Activated CD8-positive, alpha-beta memory T cell treated with anti-CD3 and anti-CD28 coated beads, Interleukin-2, amount 10 ng/mL, durations not matched to agents 7 days and 5 days (primary cell): ENCODE results near the gene REEP2. TPM values are rescaled to one million over a fixed set of nuclear protein-coding genes. Genes with fewer than 3 reads are reported as not detected.
"Not testable (repeated sequence)": the region's sequence is repeated elsewhere in the genome, so short reads cannot be mapped to it uniquely, and the experiment has no call there.

Experiments used
- ATAC-seq: fragments of 150-1000 bp; cut with Tn5 transposase; one replicate; pipeline ENCODE4 v1.10.0; 2021; ENCODE audit warnings: moderate library complexity
- CTCF ChIA-PET: fragments of 350-600 bp; sonication (Branson Sonifier 250); formaldehyde crosslinking; loops from one replicate; lab custom pipeline; 2021; ENCODE audit warnings: antibody characterized with exemption; lab: Charles Lee
- DNase-seq: peaks from one replicate; pipeline ENCODE4 v3.0.0-alpha.2; 2020
- H3K27ac Mint-ChIP-seq: one replicate; pipeline ENCODE4 v1.8.0; 2021; ENCODE audit warnings: mild to moderate bottlenecking, mixed read lengths
- H3K27me3 Mint-ChIP-seq: one replicate; pipeline ENCODE4 v1.8.0; 2021; ENCODE audit warnings: mixed read lengths
- H3K36me3 Mint-ChIP-seq: one replicate; pipeline ENCODE4 v1.8.0; 2021; ENCODE audit warnings: mild to moderate bottlenecking, mixed read lengths
- H3K4me1 Mint-ChIP-seq: one replicate; pipeline ENCODE4 v1.8.0; 2021; ENCODE audit warnings: mixed read lengths
- H3K4me3 Mint-ChIP-seq: one replicate; pipeline ENCODE4 v1.8.0; 2021; ENCODE audit warnings: mild to moderate bottlenecking, moderate library complexity, mixed read lengths
- H3K9me3 Mint-ChIP-seq: one replicate; pipeline ENCODE4 v1.8.0; 2022; ENCODE audit warnings: low read depth, mixed read lengths
- total RNA-seq, 2 experiments: library from RNA; stranded (reverse); gene quantifications; one replicate each; pipeline ENCODE4 v1.2.3, GENCODE V29; 2021

Gene REEP2, protein sequence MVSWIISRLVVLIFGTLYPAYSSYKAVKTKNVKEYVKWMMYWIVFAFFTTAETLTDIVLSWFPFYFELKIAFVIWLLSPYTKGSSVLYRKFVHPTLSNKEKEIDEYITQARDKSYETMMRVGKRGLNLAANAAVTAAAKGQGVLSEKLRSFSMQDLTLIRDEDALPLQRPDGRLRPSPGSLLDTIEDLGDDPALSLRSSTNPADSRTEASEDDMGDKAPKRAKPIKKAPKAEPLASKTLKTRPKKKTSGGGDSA
- total RNA-seq: 1 to 10 TPM; 1.7 to 5.4 TPM

- CTCF ChIA-PET: interaction anchor here (1.1 to 5.7 kb wide), 7 partner anchors 10 to 260 kb away, joined by 3 to 37 read pairs (median 3); partner anchors contain the start of genes KDM3B and KIF20A
- Mint-ChIP-seq H3K27me3 (peaks cover 7% of the 10 kb centered on the region), H3K27ac (no peak within 1 kb of the TSS), H3K4me3 (peak within 1 kb of the TSS; percentile 71), H3K9me3 (no peaks in the 10 kb centered on the region), H3K36me3 (peaks cover 6% of the 10 kb centered on the region), H3K4me1 (peaks cover 13% of the 10 kb centered on the region)
- DNase-seq (peak; percentile 65), ATAC-seq (peak; percentile 91)
Observed at GRCh38 chr5:138438724-138439476, at the start of gene REEP2. Gene REEP2 (plus strand): TSS chr5:138439057. CDS start chr5:138439209, 152 bp downstream.

DNA sequence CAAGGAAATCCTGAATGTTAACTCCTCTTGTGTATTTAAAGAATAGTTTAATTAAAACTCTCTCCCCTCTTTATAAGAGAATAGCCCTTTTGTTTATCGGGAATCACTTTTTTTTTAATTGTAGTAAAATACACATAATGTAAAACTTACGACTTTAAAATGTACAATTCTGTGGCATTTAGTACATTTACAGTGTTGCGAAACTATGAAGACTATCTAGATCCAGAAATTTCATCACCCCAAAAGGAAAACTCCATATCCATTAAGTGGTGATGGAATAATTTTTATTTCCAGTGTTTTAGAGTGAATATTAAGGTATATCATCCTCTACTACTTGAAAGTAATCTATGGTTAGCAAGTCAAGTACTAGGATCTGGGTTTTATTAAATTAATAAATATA lies 49.5 kb upstream of the REEP2 start:
- Mint-ChIP-seq H3K36me3 (peaks cover 19% of the 10 kb centered on the region), H3K27me3 (no peaks in the 10 kb centered on the region), H3K27ac (no peak overlapping the region), H3K4me3 (no peak overlapping the region), H3K4me1 (no peaks in the 10 kb centered on the region), H3K9me3 (no peaks in the 10 kb centered on the region)
- DNase-seq: no peak
- no peak for ATAC-seq
- CTCF ChIA-PET: no interaction called here

DNA sequence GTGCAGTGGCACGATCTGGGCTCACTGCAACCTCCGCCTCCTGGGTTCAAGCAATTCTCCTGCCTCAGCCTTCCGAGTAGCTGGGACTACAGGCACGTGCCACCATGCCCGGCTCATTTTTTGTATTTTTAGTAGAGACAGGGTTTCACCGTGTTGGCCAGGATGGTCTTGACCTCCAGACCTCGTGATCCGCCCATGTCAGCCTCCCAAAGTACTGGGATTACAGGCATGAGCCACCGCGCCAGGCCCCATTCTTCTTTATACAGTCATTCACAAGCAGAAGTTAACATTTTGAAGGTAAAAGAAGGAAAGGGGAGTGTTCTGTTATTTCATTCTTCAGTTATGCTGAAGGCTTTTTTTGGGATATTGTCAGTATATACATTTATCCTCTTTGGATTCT lies 48.9 kb upstream of the REEP2 start:
- not testable (repeated sequence) for DNase-seq, H3K27me3 Mint-ChIP-seq, ATAC-seq, H3K4me3 Mint-ChIP-seq, H3K9me3 Mint-ChIP-seq, H3K4me1 Mint-ChIP-seq, H3K27ac Mint-ChIP-seq
- H3K36me3 Mint-ChIP-seq: peaks cover 21% of the 10 kb centered on the region
- CTCF ChIA-PET: interaction anchor here (1.0 kb wide), 1 partner anchor 37 kb away, joined by 4 read pairs; no protein-coding TSS in a partner anchor

DNA sequence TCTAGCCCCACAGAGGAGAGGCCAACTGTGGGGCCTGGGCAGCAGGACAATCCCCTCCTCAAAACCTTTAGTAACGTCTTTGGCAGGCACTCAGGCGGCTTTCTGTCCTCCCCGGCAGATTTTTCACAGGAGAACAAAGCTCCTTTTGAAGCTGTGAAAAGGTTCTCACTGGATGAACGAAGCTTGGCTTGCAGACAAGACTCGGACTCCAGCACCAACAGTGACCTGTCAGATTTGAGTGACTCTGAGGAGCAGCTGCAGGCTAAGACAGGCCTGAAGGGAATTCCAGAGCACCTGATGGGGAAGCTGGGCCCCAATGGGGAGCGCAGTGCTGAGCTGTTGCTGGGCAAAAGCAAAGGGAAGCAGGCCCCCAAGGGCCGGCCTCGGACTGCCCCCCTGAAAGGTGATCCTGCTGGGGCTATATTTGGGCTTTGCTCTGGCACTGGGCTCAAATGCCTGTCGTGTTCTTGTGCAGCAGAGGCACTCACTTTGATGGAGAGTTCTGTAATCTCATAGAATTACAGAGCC lies 46.9 kb upstream of the REEP2 start:
- Mint-ChIP-seq H3K4me3 (no peak overlapping the region), H3K9me3 (no peaks in the 10 kb centered on the region), H3K36me3 (peaks cover 25% of the 10 kb centered on the region), H3K27me3 (no peaks in the 10 kb centered on the region), H3K4me1 (no peaks in the 10 kb centered on the region), H3K27ac (no peak overlapping the region)
- ATAC-seq (no peak), DNase-seq (no peak)
- CTCF ChIA-PET: interaction anchor here (1.1 to 1.4 kb wide), 2 partner anchors 39 to 111 kb away, joined by 3 read pairs; no protein-coding TSS in a partner anchor

DNA sequence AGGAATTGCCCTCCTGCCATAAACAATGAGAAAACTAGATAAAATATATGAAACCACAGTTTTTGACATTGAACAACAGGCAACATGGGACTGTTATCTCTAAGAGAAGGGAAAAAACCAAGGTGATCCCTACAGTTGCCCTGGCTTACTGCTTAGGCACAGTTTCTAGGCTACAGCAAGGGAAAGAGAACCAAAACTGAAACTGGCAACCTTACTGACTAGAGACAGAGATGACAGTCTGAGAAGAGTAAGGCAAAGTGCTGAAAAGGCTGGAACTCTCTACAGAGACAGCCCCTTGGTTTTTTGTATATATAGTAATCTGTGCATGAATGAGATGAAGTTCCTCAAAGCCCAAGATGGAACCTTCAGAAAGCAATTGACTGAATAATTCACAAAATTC lies 36.2 kb upstream of the REEP2 start:
- Mint-ChIP-seq H3K27me3 (no peaks in the 10 kb centered on the region), H3K4me3 (no peak overlapping the region), H3K36me3 (peaks cover 52% of the 10 kb centered on the region), H3K9me3 (no peaks in the 10 kb centered on the region), H3K27ac (peak overlapping the region; percentile 85), H3K4me1 (peaks cover 21% of the 10 kb centered on the region)
- ATAC-seq: peak; percentile 95
- CTCF ChIA-PET: interaction anchor here (1.1 kb wide), 1 partner anchor 49 kb away, joined by 3 read pairs; no protein-coding TSS in a partner anchor
- DNase-seq: no peak

GRCh38 chr5:138408023-138408422 lies 30.8 kb upstream of the REEP2 start:
- H3K27ac Mint-ChIP-seq: peak overlapping the region; percentile 68

DNA sequence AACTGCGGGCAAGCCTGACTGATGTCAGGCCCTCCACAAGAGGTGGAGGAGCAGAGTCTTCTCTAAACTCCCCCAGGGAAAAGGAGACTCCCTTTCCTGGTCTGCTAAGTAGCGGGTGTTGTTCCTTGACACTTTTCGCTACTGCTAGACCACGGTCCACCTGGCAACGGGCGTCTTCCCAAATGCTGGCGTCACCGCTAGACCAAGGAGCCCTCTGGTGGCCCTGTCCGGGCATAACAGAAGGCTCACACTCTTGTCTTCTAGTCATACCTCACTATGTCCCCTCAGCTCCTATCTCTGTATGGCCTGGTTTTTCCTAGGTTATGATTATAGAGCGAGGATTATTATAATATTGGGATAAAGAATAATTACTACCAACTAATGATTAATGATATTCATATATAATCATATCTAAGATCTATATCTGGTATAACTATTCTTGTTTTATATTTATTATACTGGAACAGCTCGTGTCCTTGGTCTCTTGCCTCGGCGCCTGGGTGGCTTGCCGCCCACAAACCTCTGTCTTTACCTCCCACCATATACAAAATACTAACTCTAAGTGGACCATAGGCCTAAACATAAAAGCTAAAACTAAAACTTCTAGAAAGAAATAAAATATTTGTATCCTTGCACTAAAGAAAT lies 27.7 kb upstream of the REEP2 start:
- H3K4me3 Mint-ChIP-seq: not testable (repeated sequence)
- peaks cover 28% of the 10 kb centered on the region for H3K36me3 Mint-ChIP-seq
- CTCF ChIA-PET: interaction anchor here (0.8 to 6.9 kb wide), 9 partner anchors 9 to 231 kb away, joined by 3 to 49 read pairs (median 4); partner anchors contain the start of genes BRD8, KDM3B and KIF20A

More at GRCh38 chr5:138408023-138408422, 30.8 kb upstream of the REEP2 start:
- ATAC-seq: peak; percentile 97
- peaks cover 22% of the 10 kb centered on the region for H3K4me1 Mint-ChIP-seq
- DNase-seq: peak; percentile 77
- peaks cover 31% of the 10 kb centered on the region for H3K36me3 Mint-ChIP-seq
- no peaks in the 10 kb centered on the region for H3K9me3 Mint-ChIP-seq
- peak overlapping the region; percentile 49 for H3K4me3 Mint-ChIP-seq
- no peaks in the 10 kb centered on the region for H3K27me3 Mint-ChIP-seq
- CTCF ChIA-PET: interaction anchor here (1.1 to 6.9 kb wide), 8 partner anchors 12 to 327 kb away, joined by 3 to 49 read pairs (median 3); partner anchors contain the start of genes KDM3B and KIF20A

GRCh38 chr5:138418444-138418843 lies 20.4 kb upstream of the REEP2 start:
- Mint-ChIP-seq H3K4me3 (no peak overlapping the region), H3K36me3 (peaks cover 43% of the 10 kb centered on the region), H3K27me3 (no peaks in the 10 kb centered on the region), H3K9me3 (no peaks in the 10 kb centered on the region), H3K4me1 (peaks cover 9% of the 10 kb centered on the region), H3K27ac (no peak overlapping the region)
- no peak for ATAC-seq
- CTCF ChIA-PET: no interaction called here
- DNase-seq: no peak

More for the DNA sequence above, 27.7 kb upstream of the REEP2 start:
- ATAC-seq, H3K27me3 Mint-ChIP-seq, H3K27ac Mint-ChIP-seq, H3K9me3 Mint-ChIP-seq: not testable (repeated sequence)
- peaks cover 20% of the 10 kb centered on the region for H3K4me1 Mint-ChIP-seq
- DNase-seq: peak; percentile 54

DNA sequence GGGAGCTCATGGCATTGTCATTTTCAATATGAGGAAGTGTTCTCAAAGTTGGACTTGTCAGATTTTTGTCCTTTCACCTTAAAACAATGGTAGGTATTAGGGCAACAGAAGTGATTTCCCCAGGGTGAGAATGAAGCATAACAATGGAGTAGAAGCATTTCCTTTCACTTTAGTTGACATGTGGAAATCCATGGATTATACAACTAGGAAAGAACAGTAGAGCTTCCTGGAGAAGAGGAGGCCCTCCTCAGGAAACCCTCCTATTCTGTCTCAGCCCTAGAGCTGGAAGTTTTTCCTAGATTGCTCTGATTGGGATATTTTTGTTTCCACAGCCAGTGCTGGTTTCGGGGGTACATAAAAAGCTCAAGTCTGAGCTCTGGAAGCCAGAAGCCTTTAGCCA lies 13.8 kb upstream of the REEP2 start:
- H3K27me3 Mint-ChIP-seq: no peaks in the 10 kb centered on the region
- no peak for DNase-seq
- H3K27ac Mint-ChIP-seq: no peak overlapping the region
- CTCF ChIA-PET: interaction anchor here (0.5 to 1.6 kb wide), 3 partner anchors 14 to 118 kb away, joined by 3 to 4 read pairs (median 3); no protein-coding TSS in a partner anchor
- no peak overlapping the region for H3K4me3 Mint-ChIP-seq
- no peaks in the 10 kb centered on the region for H3K9me3 Mint-ChIP-seq
- peaks cover 41% of the 10 kb centered on the region for H3K36me3 Mint-ChIP-seq
- ATAC-seq: no peak
- H3K4me1 Mint-ChIP-seq: no peaks in the 10 kb centered on the region

GRCh38 chr5:138435943-138436342 lies 2.9 kb upstream of the REEP2 start:
- H3K36me3 Mint-ChIP-seq: peaks cover 18% of the 10 kb centered on the region
- no peaks in the 10 kb centered on the region for H3K9me3 Mint-ChIP-seq
- CTCF ChIA-PET: interaction anchor here (1.6 kb wide), 1 partner anchor 19 kb away, joined by 3 read pairs; no protein-coding TSS in a partner anchor
- no peak overlapping the region for H3K27ac Mint-ChIP-seq
- DNase-seq (no peak), ATAC-seq (no peak)
- no peak overlapping the region for H3K4me3 Mint-ChIP-seq
- peaks cover 13% of the 10 kb centered on the region for H3K4me1 Mint-ChIP-seq
- H3K27me3 Mint-ChIP-seq: peaks cover 7% of the 10 kb centered on the region

DNA sequence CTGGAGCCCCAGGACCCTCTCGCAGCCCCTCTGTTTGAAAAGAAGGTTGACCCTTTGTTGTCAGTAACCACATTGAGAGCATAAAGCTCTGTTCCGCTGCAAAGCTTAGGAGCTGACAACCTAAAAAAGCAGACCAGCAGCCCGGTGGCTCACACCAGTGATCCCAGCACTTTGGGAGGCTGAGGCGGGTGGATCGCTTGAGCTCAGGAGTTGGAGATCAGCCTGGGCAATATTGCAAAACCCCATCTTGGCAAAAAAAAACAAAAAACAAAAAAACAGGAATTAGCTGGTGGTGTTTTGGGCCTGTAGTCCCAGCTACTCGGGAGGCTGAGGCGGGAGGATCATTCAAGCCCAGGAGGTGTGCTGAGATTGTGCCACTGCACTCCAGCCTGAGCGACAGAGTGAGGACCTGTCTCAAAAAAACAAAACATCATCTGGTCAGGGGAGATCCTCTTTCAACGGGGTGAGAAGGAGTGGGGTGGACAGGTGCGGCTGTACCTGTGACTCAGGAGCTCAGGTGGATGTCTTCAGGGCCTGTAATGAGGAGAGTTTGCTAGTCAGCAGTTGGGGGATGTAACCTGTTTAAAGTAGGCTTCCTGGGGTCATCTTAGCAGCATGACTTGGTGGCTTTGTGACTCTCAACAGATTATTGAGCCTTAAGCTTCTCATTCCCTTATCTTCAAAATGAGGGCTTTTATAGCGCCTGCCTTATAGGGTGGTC lies 694 bp upstream of the REEP2 start:
- peaks cover 7% of the 10 kb centered on the region for H3K27me3 Mint-ChIP-seq
- H3K36me3 Mint-ChIP-seq: peaks cover 6% of the 10 kb centered on the region
- H3K4me1 Mint-ChIP-seq: peaks cover 13% of the 10 kb centered on the region
- H3K4me3 Mint-ChIP-seq: peak overlapping the region; percentile 71
- DNase-seq: no peak
- no peak overlapping the region for H3K27ac Mint-ChIP-seq
- no peaks in the 10 kb centered on the region for H3K9me3 Mint-ChIP-seq
- CTCF ChIA-PET: interaction anchor here (1.1 to 5.7 kb wide), 7 partner anchors 10 to 259 kb away, joined by 3 to 37 read pairs (median 3); partner anchors contain the start of genes KDM3B and KIF20A
- ATAC-seq: no peak

DNA sequence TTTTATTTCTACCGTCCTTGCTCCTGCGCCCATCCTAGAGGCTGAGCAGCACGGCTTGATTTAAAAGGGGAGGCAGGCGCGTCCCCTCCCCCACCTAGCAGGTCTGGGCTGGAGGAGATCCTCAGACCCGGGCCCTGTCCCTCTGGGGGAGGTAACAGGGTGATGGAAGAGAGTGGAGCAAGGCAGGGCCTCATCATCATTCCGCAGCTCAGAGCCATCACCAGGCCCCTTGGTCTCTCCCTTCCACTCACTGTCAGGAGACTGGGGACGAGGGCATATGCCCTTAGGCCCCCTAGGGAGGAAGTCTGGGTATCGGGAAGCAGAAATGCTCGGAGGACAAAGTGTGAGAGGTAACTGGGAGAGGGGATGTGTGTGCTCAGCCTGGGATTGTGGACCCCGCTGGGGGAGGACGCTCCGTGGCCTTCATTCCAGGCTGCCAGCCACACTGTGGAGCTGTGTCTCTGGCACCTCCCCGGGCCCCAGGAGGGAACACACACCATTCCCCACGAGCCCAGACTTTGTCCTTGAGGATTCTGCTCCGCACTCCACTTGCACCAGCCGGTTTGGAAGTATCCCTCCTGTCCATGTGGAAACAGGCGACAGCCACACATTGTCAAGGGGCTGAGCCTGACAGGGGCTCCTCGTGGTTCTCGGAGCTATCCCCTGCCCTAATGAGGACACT lies 761 bp downstream of the REEP2 start:
- DNase-seq (no peak), ATAC-seq (peak; percentile 2)
- Mint-ChIP-seq H3K4me3 (peak overlapping the region; percentile 67), H3K4me1 (peaks cover 13% of the 10 kb centered on the region), H3K36me3 (peaks cover 4% of the 10 kb centered on the region), H3K9me3 (no peaks in the 10 kb centered on the region), H3K27me3 (peaks cover 7% of the 10 kb centered on the region), H3K27ac (no peak overlapping the region)
- CTCF ChIA-PET: interaction anchor here (5.7 kb wide), 1 partner anchor 9 kb away, joined by 37 read pairs; no protein-coding TSS in a partner anchor
